ENCODE measurements around the gene RNF123. TPM values are rescaled to one million over a fixed set of nuclear protein-coding genes. Genes with fewer than 3 reads are reported as not detected.
A peak's percentile ranks its signal among the peaks of the same experiment; 100 is the strongest.
"Not testable (repeated sequence)": the region's sequence is repeated elsewhere in the genome, so short reads cannot be mapped to it uniquely, and the experiment has no call there.

Gene RNF123
- total RNA-seq, 4 donors from 2014 or later, result 34.6 to 99.5 (median 52.1) TPM

DNA sequence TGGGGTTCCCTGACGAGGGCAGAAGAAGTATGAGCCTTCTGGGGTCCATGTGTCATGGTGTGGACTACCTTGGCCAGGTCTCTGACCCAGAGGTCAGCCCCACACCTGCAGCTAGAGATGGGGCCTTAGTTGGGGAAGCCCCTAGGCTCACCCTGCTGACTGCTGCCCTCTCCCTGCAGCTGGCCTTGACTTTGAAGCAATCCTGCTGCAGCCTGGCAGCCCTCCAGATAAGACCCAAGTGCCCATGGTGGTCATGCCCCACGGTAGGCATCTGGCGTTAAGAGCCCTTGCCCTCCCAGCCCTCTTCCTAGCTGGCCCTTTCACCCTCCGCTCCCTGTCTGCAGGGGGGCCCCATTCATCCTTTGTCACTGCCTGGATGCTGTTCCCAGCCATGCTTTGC, 7.8 kb upstream of the RNF123 start:
- Histone ChIP-seq H3K27me3 (no peaks in the 10 kb centered on the region), H3K9me3 (no peaks in the 10 kb centered on the region), H3K36me3 (peaks cover 0 to 67% (median 11%) of the 10 kb centered on the region in 4 donors), H3K4me1 (peaks cover 0 to 8% (median 0%) of the 10 kb centered on the region in 4 donors), H3K27ac (no peak overlapping the region), H3K4me3 (no peak overlapping the region)
- WGBS, 2 donors (ENCODE audit: low coverage in 1 of 2), result 91% methylated on average over 4 of the region's 4 CpGs; no CpG with 5 or more reads in 1 of the 2 donors
- intact Hi-C loops (cut with DNase I; ENCODE audit: low total_unique reads) (no loop called here), in situ Hi-C loops (cut with MboI; ENCODE audit: low pct_ligation_motif_present in 1 of 4, low pct_unique_long_range_greater_than_20kb in 1 of 4, low sequenced_read_pairs in 3 of 4) (no loop called here)
- no peak for DNase-seq
- TF ChIP-seq, protein P1, sequence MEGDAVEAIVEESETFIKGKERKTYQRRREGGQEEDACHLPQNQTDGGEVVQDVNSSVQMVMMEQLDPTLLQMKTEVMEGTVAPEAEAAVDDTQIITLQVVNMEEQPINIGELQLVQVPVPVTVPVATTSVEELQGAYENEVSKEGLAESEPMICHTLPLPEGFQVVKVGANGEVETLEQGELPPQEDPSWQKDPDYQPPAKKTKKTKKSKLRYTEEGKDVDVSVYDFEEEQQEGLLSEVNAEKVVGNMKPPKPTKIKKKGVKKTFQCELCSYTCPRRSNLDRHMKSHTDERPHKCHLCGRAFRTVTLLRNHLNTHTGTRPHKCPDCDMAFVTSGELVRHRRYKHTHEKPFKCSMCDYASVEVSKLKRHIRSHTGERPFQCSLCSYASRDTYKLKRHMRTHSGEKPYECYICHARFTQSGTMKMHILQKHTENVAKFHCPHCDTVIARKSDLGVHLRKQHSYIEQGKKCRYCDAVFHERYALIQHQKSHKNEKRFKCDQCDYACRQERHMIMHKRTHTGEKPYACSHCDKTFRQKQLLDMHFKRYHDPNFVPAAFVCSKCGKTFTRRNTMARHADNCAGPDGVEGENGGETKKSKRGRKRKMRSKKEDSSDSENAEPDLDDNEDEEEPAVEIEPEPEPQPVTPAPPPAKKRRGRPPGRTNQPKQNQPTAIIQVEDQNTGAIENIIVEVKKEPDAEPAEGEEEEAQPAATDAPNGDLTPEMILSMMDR (IDR thresholded peaks at IDR 0.05), result no peak
- TF ChIP-seq POLR2A (IDR thresholded peaks at IDR 0.05) (no peak), EP300 (IDR thresholded peaks at IDR 0.05; ENCODE audit: low read depth) (no peak), POLR2AphosphoS5 (IDR thresholded peaks at IDR 0.05) (no peak)

DNA sequence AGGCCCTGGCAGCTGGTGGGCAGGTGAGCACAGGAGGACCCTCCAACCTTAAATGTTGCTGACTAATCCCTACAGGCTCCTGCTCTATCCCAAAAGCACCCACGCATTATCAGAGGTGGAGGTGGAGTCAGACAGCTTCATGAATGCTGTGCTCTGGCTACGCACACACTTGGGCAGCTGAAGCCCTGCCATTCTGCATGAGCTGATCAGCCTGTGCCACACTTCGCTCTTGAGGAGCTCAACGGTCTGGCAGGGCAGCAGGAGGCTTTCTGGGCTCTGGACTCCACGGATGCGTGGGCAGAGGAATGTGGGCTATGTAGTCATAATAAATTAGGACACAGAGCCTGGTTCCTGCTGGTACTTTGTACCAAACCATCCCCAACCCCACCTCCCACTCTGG, 6.2 kb upstream of the RNF123 start:
- peaks cover 0 to 53% (median 11%) of the 10 kb centered on the region in 4 donors for H3K36me3 ChIP-seq
- no peak overlapping the region for H3K4me3 ChIP-seq
- 85% methylated on average over 6 of the region's 6 CpGs; no CpG with 5 or more reads in 1 of the 2 donors for WGBS, 2 donors (ENCODE audit: low coverage in 1 of 2)
- peaks cover 0 to 12% (median 3%) of the 10 kb centered on the region in 4 donors for H3K4me1 ChIP-seq
- TF ChIP-seq POLR2A (IDR thresholded peaks at IDR 0.05) (no peak), EP300 (IDR thresholded peaks at IDR 0.05; ENCODE audit: low read depth) (no peak), POLR2AphosphoS5 (IDR thresholded peaks at IDR 0.05) (no peak)
- TF ChIP-seq, protein P1 (IDR thresholded peaks at IDR 0.05), result no peak
- intact Hi-C loops (cut with DNase I; ENCODE audit: low total_unique reads), result no loop called here
- no peaks in the 10 kb centered on the region for H3K27me3 ChIP-seq
- no peak for DNase-seq
- in situ Hi-C loops (cut with MboI; ENCODE audit: low pct_ligation_motif_present in 1 of 4, low pct_unique_long_range_greater_than_20kb in 1 of 4, low sequenced_read_pairs in 3 of 4), result no loop called here
- no peaks in the 10 kb centered on the region for H3K9me3 ChIP-seq
- H3K27ac ChIP-seq, result no peak overlapping the region

DNA sequence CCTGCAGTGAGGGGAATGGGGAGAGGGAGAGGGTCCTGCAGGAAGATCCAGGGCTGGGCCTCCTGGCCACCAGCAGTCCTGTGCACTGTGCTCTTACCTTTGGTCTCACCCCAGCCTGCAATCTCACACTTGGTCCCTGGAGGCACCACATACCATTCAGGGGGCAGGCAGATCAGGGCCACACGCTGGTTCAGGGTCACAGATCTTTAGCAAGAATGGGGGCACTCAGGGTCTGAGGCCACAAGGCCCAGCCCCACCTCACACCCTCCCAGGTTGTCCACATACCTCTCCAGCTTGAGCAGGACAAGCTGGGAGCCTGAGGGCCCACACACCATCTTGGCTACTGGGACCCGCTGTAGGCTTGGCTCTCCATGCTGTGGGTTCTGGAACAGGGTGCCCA, 4.9 kb upstream of the RNF123 start:
- Histone ChIP-seq H3K4me1 (peaks cover 3 to 17% (median 10%) of the 10 kb centered on the region in 4 donors), H3K36me3 (peaks cover 0 to 40% (median 8%) of the 10 kb centered on the region in 4 donors)
- WGBS, 2 donors (ENCODE audit: low coverage in 1 of 2), result 100% methylated on average over 1 of the region's 2 CpGs; no CpG with 5 or more reads in 1 of the 2 donors
- in situ Hi-C loops (cut with MboI; ENCODE audit: low pct_ligation_motif_present in 1 of 4, low pct_unique_long_range_greater_than_20kb in 1 of 4, low sequenced_read_pairs in 3 of 4); H3K27me3 ChIP-seq; DNase-seq; H3K27ac ChIP-seq; intact Hi-C loops (cut with DNase I; ENCODE audit: low total_unique reads); H3K9me3 ChIP-seq; H3K4me3 ChIP-seq: not testable (repeated sequence)

DNA sequence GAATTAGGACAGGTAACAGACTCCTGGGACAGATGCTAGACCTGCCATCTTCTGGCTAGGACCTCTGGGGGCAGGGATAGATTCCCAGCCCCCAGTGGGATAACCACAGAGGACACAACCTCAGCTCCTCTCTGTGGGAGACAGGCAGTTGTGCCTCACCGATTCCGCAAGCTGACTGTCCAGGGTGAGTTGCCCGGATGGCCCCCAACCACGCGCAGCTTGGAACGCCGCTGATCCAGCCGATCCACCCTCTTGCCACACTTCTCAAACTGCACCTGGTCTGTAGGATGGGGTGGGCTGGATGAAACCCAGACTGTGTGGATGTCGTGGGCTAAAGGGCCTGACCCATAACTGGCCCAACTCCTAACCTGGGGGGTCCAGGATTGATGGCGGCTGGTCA, 4.3 kb upstream of the RNF123 start:
- in situ Hi-C loops (cut with MboI; ENCODE audit: low pct_ligation_motif_present in 1 of 4, low pct_unique_long_range_greater_than_20kb in 1 of 4, low sequenced_read_pairs in 3 of 4); H3K9me3 ChIP-seq; intact Hi-C loops (cut with DNase I; ENCODE audit: low total_unique reads); DNase-seq; H3K27me3 ChIP-seq; H3K27ac ChIP-seq; H3K4me3 ChIP-seq: not testable (repeated sequence)
- Histone ChIP-seq H3K4me1 (peaks cover 3 to 22% (median 13%) of the 10 kb centered on the region in 4 donors), H3K36me3 (peaks cover 0 to 35% (median 8%) of the 10 kb centered on the region in 4 donors)
- WGBS, 2 donors (ENCODE audit: low coverage in 1 of 2), result 97% methylated on average over 10 of the region's 10 CpGs; no CpG with 5 or more reads in 1 of the 2 donors

DNA sequence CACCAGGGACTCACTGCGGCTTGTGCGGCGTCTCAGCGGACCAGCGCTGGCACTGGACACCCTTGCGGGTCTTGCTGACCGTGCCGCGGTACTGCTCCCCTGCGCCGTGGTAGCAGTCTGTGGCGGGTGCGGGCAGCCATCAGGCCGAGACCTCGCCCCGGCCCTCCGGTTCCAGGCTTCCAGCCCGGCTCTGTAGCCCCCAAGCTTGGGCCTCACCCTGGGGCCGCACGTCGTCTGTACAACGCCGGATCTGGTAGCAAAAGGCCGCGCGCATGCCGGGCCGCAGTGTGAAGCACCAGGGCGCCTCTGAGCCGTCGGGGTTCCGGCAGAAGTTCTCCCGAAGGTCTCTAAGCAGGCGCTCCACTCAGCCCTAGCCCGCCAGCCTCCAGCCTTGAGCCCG, 3.5 kb upstream of the RNF123 start:
- intact Hi-C loops (cut with DNase I; ENCODE audit: low total_unique reads); H3K27ac ChIP-seq; in situ Hi-C loops (cut with MboI; ENCODE audit: low pct_ligation_motif_present in 1 of 4, low pct_unique_long_range_greater_than_20kb in 1 of 4, low sequenced_read_pairs in 3 of 4); H3K9me3 ChIP-seq; H3K27me3 ChIP-seq; DNase-seq: not testable (repeated sequence)
- peaks cover 4 to 30% (median 20%) of the 10 kb centered on the region in 4 donors for H3K4me1 ChIP-seq
- WGBS, 2 donors (ENCODE audit: low coverage in 1 of 2), result 45% methylated on average over 16 of the region's 36 CpGs; no CpG with 5 or more reads in 1 of the 2 donors
- peak overlapping the region in 1 of 4 donors; percentile 37 for H3K4me3 ChIP-seq
- H3K36me3 ChIP-seq, result peaks cover 0 to 28% (median 8%) of the 10 kb centered on the region in 4 donors

DNA sequence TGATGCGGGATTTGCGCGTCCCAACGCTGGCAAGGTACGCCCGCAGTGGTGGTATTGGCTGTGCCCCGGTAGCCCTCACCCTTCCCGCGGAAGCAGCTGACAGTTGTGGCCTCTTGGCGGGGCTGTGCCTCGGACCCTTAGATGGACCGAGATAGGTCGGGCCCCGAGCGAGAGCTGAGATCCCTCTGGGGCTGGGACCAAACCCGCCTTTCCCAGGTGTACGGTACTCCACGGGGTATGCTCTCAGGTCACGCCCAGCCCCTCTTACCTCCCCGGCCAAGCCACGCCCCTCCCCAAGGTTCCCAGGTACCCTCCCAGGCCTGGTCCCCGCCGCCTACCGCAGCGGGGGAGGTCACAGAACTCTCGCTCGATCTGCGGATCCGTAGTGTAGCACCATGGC, 3.0 kb upstream of the RNF123 start:
- H3K27ac ChIP-seq; H3K9me3 ChIP-seq; H3K27me3 ChIP-seq; in situ Hi-C loops (cut with MboI; ENCODE audit: low pct_ligation_motif_present in 1 of 4, low pct_unique_long_range_greater_than_20kb in 1 of 4, low sequenced_read_pairs in 3 of 4); intact Hi-C loops (cut with DNase I; ENCODE audit: low total_unique reads): not testable (repeated sequence)
- Histone ChIP-seq H3K36me3 (peaks cover 0 to 23% (median 5%) of the 10 kb centered on the region in 4 donors), H3K4me1 (peaks cover 9 to 32% (median 25%) of the 10 kb centered on the region in 4 donors), H3K4me3 (peak overlapping the region in 3 of 4 donors; percentile 13 to 37 (median 35))
- 13% methylated on average over 24 of the region's 29 CpGs; no CpG with 5 or more reads in 1 of the 2 donors for WGBS, 2 donors (ENCODE audit: low coverage in 1 of 2)
- peak; percentile 75 for DNase-seq

DNA sequence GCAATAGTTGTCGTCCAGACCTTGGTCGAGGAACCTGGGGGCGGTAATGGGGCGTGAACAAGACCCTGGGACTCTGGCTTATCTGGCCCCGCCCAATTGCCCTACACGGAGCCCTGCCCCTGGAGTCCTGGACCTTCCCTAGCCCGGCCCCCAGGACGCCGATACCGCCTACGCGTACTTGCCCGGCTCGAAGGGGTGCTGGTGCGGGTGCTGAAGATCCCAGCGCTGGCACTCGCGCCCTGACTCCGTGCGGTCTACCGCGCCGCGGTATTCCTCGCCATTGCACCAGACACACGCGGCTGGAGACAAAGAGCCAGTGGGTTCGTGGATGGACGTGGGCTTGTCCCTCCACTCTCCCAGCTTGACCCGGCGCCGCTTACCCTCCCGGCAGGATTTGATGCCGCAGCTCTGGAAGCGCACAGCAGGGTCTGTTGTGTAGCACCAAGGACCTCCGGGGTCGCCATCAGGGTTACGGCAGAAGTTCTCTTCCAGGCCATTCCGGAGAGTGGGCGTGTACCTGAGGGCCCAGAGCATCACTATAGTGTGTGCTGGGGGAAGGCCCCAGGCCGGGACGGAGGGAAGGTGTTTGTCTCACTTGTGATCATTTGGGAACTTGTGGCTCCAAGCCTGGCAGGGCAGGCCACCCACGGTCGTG, 2.5 kb upstream of the RNF123 start:
- in situ Hi-C loops (cut with MboI; ENCODE audit: low pct_ligation_motif_present in 1 of 4, low pct_unique_long_range_greater_than_20kb in 1 of 4, low sequenced_read_pairs in 3 of 4); H3K27ac ChIP-seq; intact Hi-C loops (cut with DNase I; ENCODE audit: low total_unique reads); H3K27me3 ChIP-seq; H3K9me3 ChIP-seq: not testable (repeated sequence)
- peak; percentile 81 for DNase-seq
- Histone ChIP-seq H3K4me3 (peak overlapping the region in 3 of 4 donors; percentile 13 to 37 (median 35)), H3K36me3 (peaks cover 0 to 18% (median 3%) of the 10 kb centered on the region in 4 donors), H3K4me1 (peaks cover 11 to 36% (median 27%) of the 10 kb centered on the region in 4 donors)
- WGBS, 2 donors (ENCODE audit: low coverage in 1 of 2), result 18% methylated on average over 19 of the region's 44 CpGs; no CpG with 5 or more reads in 1 of the 2 donors

DNA sequence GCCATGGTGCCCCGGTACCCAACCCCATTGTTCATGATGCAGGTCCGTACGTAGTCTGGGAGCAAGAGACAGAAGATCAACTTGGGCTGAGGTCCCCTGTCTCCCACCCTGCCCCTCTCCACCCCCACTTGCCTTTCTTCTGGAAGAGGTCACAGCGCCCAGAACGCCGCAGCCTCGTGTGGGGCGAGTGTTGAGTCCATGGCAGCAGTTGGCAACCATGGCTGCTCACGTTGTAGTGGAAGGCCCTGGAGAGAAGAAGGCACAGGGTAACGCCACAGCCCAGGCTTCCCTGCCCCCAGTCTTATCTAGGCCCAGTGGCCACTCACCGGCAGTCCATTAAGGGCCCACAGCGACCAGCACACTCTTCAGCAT, 1.9 kb upstream of the RNF123 start:
- DNase-seq; in situ Hi-C loops (cut with MboI; ENCODE audit: low pct_ligation_motif_present in 1 of 4, low pct_unique_long_range_greater_than_20kb in 1 of 4, low sequenced_read_pairs in 3 of 4); H3K27ac ChIP-seq; H3K27me3 ChIP-seq; H3K9me3 ChIP-seq; H3K4me3 ChIP-seq; intact Hi-C loops (cut with DNase I; ENCODE audit: low total_unique reads): not testable (repeated sequence)
- WGBS, 2 donors (ENCODE audit: low coverage in 1 of 2), result 93% methylated on average over 5 of the region's 12 CpGs; no CpG with 5 or more reads in 1 of the 2 donors
- peaks cover 11 to 37% (median 27%) of the 10 kb centered on the region in 4 donors for H3K4me1 ChIP-seq
- H3K36me3 ChIP-seq, result peaks cover 0 to 15% (median 3%) of the 10 kb centered on the region in 4 donors

All from transverse colon (tissue), 4 donors.